Ishikawa (cell line): Measurements from ENCODE around the gene SMKR1.

Source experiments
- CEBPB ChIP-seq: IDR thresholded peaks from 2 replicates; pipeline ENCODE4 v1.6.1; 2012
- CREB1 ChIP-seq: IDR thresholded peaks from 2 replicates; pipeline ENCODE4 v1.6.1; 2012; ENCODE audit warnings: low read depth
- EGR1 ChIP-seq: IDR thresholded peaks from 2 replicates; pipeline ENCODE4 v1.6.1; 2012
- EP300 ChIP-seq: IDR thresholded peaks from 2 replicates; pipeline ENCODE4 v1.6.1; 2012; ENCODE audit warnings: borderline replicate concordance
- FOXM1 ChIP-seq: IDR thresholded peaks from 2 replicates; pipeline ENCODE4 v1.6.1; 2012; ENCODE audit warnings: low read depth, borderline replicate concordance
- NFIC ChIP-seq: IDR thresholded peaks from 2 replicates; pipeline ENCODE4 v1.6.1; 2012
- RAD21 ChIP-seq: IDR thresholded peaks from 2 replicates; pipeline ENCODE4 v1.6.1; 2012; ENCODE audit warnings: low read depth
- REST ChIP-seq: IDR thresholded peaks from 2 replicates; pipeline ENCODE4 v1.6.1; 2012; ENCODE audit warnings: low read depth, mild to moderate bottlenecking
- TAF1 ChIP-seq: IDR thresholded peaks from 2 replicates; pipeline ENCODE4 v1.6.1; 2012; ENCODE audit warnings: low read depth, mild to moderate bottlenecking
- TCF12 ChIP-seq: IDR thresholded peaks from 2 replicates; pipeline ENCODE4 v1.6.1; 2012; ENCODE audit warnings: low read depth
- TEAD4 ChIP-seq: IDR thresholded peaks from 2 replicates; pipeline ENCODE4 v1.6.1; 2012
- YY1 ChIP-seq: IDR thresholded peaks from 2 replicates; pipeline ENCODE4 v1.6.1; 2012; ENCODE audit warnings: low read depth
- ZBTB7A ChIP-seq: IDR thresholded peaks from 2 replicates; pipeline ENCODE4 v1.6.1; 2012; ENCODE audit warnings: low read depth
- TF ChIP-seq, protein P1 (sequence below): IDR thresholded peaks from 2 replicates; pipeline ENCODE4 v1.6.1; 2012
- TF ChIP-seq, protein P2 (sequence below): IDR thresholded peaks from 2 replicates; pipeline ENCODE4 v1.6.1; 2012

The SMKR1 gene

GRCh38 chr7:129517931-129518330 lies 15.6 kb downstream of the SMKR1 start:
- TF ChIP-seq TEAD4 (no peak), TCF12 (no peak), TAF1 (no peak), RAD21 (no peak)
- TF ChIP-seq, protein P1, sequence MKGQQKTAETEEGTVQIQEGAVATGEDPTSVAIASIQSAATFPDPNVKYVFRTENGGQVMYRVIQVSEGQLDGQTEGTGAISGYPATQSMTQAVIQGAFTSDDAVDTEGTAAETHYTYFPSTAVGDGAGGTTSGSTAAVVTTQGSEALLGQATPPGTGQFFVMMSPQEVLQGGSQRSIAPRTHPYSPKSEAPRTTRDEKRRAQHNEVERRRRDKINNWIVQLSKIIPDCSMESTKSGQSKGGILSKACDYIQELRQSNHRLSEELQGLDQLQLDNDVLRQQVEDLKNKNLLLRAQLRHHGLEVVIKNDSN, result no peak

GRCh38 chr7:129519464-129519863 lies 17.1 kb downstream of the SMKR1 start:
- TF ChIP-seq EGR1 (no peak), TCF12 (no peak), RAD21 (no peak), CREB1 (no peak), TAF1 (no peak), EP300 (no peak), CEBPB (no peak), TEAD4 (no peak), NFIC (no peak), FOXM1 (no peak), ZBTB7A (no peak), REST (no peak), YY1 (no peak)
- TF ChIP-seq, protein P1, result no peak
- TF ChIP-seq, protein P2, sequence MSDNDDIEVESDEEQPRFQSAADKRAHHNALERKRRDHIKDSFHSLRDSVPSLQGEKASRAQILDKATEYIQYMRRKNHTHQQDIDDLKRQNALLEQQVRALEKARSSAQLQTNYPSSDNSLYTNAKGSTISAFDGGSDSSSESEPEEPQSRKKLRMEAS, result no peak

- TF ChIP-seq TAF1 (no peak), CEBPB (no peak), REST (peak; percentile 83), CREB1 (no peak), TEAD4 (no peak)
- TF ChIP-seq, protein P2, result 0 out of 2 replicates have a peak, but pooled peaks have one; percentile 15
- TF ChIP-seq, protein P1, result no peak
Observed at GRCh38 chr7:129522088-129522970, 20.0 kb downstream of the SMKR1 start.

DNA sequence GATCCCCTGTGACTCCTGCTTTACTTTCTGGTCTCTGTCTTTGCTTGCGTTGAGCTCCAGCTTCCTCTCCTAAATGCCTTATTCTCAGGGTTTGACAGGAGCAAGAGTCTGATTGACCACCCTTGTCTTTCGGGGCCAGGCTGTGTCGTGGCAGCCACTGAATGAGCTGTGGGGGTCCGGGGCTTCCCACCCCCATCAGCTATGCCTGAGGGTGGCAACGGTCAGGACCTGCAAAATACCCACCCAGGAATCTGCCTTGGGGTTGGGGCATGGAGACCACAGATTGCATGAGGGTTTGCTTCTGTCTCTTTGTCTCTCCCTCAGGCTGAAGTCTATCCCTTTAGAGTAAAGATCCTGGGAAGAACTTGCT lies 20.6 kb downstream of the SMKR1 start:
- TF ChIP-seq ZBTB7A (no peak), CREB1 (no peak), YY1 (no peak), REST (no peak), RAD21 (no peak), FOXM1 (no peak), CEBPB (no peak), NFIC (no peak), TCF12 (no peak), EP300 (no peak), TEAD4 (no peak), TAF1 (no peak), EGR1 (no peak)
- TF ChIP-seq, protein P1, result no peak
- TF ChIP-seq, protein P2, result no peak
